ENCODE measurements around the gene CFAP92.

Gene CFAP92, protein sequence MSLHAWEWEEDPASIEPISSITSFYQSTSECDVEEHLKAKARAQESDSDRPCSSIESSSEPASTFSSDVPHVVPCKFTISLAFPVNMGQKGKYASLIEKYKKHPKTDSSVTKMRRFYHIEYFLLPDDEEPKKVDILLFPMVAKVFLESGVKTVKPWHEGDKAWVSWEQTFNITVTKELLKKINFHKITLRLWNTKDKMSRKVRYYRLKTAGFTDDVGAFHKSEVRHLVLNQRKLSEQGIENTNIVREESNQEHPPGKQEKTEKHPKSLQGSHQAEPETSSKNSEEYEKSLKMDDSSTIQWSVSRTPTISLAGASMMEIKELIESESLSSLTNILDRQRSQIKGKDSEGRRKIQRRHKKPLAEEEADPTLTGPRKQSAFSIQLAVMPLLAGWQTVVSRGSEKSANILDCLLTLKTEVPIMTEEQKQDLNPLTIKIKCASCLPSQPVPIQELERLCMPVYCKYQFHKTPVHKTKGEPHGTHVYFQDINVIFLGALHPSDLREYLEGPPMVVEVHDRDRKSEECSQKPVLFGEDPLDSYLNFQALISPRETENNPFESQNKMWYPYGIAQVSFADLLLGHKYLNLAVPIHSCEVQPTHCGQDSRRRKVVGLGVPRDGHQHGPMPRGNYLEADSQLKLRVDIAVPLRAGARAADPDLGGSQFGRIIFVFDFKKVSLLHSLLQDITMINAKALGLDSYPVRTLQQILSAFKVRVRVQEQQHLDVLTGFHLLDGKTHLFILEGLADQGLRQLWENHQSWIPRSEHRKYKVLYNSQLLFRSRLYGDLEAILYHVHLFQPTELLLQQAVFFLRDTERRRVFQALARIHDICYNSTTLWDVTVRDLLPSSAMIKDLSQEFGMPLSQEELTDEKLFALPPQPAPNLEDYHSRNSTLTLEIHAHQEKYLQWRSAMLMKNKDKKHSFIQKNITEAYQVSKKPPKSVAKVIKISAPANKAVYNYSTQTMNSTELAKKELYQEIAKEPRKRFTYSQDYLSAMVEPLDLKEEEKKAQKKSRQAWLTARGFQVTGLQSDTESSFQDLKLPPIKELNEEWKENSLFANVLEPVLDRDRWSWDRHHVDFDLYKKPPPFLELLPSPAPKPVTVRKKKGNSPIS

DNA sequence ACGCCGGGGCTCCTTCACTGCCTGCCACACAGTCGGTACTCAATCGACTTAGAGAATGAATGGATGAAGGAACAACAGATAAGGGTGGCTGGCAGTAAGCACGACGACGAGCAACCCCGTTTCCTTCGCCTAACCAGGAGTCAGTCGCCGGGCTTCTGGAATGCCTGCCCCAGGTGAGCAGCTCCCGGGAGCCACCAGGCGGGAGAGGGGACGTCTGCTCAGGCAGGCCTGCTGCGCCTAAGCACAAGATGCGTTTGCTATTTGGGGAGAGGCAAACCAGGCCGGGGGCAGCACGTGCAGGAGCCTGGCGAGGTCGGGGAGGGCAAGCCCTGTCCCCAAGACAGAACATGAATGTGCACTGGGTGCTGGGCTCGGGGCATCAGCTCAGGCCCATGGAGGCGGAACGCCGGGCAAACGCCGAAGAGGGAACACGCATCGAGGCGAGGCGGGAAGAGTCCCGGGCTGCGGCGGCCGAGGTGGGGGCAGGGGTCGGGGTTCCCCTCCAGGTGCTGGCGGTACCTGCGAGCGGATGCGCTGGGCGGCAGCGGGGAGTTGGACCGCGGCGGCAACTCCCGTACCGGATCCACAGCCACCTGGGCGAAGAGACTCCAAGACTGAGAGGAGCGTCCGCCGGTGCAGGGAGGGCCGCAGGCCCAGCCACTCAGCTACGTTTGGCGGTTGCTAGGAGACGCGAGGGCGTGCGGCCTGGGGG lies at the start of gene CFAP92:
TSS of gene CFAP92 (minus strand) at position 616 of the 712 bp plus-strand sequence. CDS start 772 bp downstream, outside the sequence.
- DNase-seq (ENCODE audit: low read depth in 2 of 2, low spot score in 1 of 2): peak; percentile 84 to 87

DNA sequence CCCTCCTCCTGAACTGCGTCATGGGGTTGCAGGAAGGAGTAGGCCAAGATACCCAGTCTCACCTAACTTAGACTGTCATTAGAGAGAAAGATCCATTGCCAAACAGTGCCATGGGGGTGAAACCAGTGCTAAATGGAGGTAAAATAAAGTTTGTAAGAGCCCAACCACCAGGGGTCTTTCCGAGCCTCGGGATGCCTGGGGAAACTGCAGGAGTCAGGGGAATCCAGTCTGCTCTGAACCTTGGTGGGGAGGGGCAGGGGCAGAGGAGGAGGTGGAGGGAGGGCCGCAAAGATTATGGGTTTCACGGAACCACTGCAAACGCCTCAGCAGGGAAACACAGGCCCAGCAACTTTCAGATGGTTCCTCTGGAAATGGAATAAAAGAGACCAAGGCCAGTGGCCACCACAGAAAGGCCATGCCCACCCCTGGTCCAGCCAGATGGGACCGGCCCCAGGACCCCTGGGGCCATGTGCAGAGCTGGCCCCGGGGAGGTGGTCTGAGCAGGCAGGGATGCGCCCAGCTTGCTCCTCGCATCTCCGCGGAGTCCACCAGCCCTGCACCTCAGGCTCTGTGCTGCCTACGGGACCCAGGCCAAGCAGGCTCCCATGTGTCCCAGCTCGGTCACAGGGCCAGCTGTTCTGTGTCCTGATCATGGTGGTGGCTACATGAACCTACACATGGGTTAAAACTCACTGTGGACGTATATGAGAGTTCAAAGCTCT lies 46.9 kb upstream of the CFAP92 start:
- no peak for DNase-seq (ENCODE audit: low read depth in 2 of 2, low spot score in 1 of 2)

DNA sequence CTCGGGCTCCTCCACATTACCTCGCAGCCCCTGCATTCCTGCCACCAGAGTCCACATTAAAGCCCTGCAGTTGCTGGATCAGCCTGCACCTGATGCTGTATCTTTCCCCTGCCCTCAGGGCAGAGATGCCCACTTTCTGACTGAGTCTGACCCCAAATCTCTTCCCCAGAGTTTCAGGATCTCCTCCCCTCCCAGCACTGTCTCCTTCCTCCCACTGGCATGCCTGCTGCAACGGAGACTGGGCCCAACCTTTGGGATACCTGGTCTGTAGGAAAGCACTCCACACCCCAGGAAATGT lies 46.1 kb upstream of the CFAP92 start:
- DNase-seq (ENCODE audit: low read depth in 2 of 2, low spot score in 1 of 2): no peak

DNA sequence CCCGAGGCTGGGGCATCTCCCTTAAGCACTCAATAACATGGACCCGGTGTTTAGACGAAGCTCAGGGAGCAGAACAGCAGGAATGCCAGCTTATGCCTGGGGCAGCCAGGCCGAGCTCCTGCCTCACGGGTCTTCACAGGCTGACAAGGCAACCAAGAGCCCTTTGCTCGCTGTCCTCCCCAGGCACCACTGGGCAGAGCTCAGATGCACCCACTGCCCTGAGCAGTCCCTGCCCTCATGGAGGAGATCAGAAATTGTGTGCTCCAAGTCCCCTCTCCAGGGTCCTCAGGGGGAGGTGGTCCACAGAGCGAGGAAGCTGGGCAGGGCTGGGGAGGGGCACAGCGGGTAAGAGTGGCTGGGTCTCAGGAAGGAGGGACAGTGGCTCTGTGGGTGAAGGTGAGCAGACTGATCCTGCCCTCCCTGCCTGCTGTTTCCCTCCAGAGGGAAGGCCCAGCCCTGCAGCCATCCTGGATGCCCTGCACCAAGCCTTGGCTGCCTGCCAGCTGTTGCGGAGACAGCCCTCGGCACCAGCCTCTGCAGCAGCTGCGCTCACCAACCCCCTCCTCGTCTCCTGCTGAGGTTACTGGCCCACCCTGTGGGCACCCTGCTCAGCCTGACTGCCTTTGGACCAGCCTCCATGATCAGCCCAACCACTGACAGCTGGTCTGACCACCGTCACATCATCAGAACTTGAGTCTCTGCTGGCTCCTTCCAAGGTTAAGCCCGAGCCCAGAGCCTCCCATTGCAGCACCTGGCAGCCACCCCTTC lies 45.6 kb upstream of the CFAP92 start:
- DNase-seq (ENCODE audit: low read depth in 2 of 2, low spot score in 1 of 2): no peak

DNA sequence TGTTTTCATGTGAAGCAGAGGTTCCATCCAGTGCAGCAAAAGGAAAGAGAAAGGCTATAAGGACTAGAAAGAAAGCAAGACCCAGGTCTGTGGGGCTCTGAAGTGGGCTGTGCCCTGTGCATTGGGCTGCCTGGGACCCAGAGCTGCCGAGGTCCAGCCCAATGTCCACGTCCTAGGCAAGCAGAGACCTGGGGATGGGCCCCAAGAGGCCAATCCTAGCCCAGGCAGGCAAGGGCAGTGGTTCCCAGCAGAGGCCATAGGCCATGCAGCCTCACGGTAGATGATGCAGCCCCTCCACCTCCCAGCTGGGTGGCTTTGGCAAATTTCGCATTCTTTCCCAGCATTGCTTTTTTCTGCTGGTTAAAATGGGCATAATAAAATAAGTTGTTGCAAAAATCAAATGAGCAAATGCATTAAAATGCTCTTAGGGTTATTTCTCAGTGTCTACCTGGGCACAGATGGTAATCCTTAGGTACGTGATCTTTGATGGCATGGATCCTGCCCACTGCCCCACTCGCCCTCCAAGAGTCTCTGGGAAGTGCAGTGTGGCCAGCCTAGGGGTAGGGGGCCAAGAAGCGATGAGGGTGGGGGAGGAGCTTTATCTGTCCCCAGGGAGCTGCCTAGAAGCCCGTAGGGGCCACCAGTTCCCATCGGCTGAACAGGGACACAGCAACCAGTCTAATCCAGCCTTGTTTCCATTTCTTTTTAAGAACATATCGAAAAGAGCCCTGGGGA lies 44.4 kb upstream of the CFAP92 start:
- DNase-seq (ENCODE audit: low read depth in 2 of 2, low spot score in 1 of 2): no peak

DNA sequence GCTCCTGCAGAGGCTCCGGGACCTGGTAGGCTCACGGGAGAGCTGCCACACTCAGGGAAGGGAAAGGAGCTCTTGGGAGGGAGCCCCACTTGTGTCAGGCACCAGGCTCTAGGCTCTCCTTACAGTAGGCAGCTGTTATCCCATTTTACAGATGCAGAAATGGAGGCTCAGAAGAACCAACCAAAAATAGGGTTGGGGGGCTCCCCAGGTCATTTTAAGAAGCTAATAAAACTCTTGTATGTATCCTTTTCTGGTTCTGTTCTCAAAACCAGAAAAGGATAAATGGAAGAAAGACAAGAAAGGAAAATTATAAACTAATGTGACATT lies 43.2 kb upstream of the CFAP92 start:
- DNase-seq (ENCODE audit: low read depth in 2 of 2, low spot score in 1 of 2): no peak

DNA sequence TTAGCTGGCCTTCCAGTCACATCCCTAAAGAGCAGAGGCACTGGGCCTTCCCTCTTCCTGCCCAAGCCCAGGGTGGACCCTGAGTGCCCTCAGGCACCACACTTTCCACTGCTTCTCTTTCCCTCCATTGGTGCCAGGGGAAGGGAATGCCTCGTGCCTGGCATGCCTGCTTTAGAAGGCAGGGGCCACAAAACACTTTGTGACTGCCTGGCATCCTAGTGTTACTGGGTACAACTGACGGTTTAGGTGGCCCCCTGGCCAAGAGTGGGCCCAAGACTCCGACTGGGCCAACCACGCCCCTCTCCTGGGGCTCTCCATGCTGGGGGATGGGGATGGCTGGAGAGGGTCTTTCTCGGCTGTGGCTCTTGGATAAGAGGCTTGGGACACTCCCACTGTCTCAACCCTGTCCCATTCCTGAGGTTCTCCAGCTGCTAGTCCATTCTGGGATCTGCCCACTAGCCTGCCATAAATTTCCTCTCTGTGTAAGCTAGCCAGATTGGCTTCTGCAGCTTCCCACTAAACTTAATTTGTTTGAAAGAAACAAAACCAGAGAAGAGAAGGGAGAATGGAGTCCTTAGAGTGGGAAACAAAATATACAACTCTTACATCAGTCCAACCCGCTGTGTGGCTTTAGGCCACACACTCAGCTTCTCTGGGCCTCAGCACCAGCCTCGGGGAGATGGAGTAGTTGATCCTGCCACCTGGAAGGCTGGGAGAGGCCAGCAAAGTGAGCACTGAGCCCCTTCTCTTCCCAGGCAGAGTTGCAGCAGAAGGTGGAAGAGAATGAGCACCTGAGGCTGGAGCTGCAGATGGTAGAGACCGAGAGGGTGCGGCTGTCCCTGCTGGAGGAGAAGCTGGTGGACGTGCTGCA lies 42.6 kb upstream of the CFAP92 start:
- no peak for DNase-seq (ENCODE audit: low read depth in 2 of 2, low spot score in 1 of 2)

DNA sequence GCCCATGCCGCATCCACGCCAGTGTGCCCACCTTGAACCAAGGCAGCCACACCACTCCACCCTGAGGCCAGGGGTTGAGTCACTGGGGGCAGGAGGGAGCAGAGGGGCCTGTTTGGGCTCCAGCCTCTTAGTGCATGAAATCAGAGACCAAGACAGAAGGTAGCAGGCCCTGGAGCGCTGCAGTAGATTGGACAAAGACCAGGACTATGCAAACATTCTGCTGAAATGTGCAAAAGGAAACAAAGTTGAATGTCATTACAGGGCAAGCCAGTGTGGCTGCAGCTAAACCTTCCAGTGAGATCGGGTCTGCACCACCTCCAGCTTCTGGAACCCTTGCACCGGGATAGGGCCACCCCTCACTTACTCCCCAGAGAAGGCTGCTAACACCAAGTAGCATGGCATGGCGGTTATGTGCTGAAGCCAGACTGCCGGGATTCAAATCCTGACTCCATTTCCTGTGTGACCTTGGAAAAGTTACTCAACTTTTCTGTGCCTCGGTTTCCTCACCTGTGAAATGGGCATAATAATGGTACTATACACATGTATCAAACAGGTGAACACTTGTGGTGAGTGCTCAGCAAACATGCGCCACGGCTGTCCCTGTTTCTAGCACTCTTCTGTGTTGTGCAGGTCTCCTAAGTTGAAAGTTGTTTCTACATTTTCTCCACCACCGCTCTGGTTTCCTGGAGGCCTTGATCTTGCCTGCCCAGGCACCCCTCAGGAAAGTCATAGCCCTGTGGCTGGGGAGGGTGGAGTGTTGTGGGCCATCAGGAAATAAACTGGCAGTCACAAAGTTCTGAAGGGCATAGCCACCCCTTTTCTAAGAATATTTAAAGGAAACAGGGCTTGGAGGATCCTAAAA lies 41.7 kb upstream of the CFAP92 start:
- no peak for DNase-seq (ENCODE audit: low read depth in 2 of 2, low spot score in 1 of 2)

DNA sequence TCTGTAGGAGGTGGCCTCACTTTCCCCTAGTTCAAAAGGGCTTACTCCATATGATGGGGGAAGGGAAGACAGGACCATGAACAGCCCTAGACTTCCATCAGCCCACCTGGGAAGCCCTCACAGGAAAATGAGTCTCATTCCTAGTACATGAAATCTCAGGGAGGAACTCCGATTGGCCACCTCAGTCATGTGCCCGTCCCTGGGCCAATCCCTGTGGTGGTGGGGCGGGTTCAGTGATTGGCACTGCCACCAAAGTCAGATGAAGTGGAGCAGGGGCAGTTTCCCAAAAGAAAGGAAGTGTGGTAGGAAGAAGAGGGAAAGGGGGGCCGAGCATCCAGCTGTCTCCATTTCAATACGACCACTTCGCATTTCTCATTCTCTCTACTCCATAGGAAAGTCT lies 40.8 kb upstream of the CFAP92 start:
- DNase-seq (ENCODE audit: low read depth in 2 of 2, low spot score in 1 of 2): no peak

DNA sequence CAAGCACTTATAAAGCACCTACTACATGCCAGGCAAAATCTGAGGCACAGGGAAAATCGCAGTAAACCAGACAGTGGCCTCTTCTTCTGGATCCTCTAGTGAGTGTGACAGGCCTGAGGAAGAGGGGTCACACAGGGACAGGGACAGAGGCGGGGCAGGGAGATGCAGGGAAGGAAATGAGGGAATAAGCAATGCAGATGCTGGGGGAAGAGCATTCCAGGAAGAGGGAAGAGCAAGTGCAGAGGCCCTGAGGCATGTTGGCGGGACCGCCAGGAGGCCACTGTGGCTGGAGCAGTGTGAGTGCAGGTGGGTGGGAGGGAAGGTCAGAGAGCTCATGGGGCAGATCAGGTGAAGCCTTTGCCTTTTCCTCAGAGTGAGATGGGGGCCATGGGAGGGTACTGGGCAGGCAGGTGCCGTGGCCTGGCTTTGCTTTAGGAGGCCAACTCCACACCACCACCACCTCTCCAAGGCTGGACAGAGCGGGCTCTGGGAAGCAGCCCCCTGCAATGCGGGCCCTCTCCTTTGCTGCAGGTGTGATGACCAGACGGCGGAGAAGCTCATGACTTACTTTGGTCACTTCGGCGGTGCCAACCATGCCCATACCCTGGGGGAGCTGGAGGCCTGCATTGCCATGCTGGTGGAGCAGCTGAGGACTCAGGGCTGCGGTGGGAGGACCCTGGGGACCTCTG lies 39.9 kb upstream of the CFAP92 start:
- DNase-seq (ENCODE audit: low read depth in 2 of 2, low spot score in 1 of 2): no peak

DNA sequence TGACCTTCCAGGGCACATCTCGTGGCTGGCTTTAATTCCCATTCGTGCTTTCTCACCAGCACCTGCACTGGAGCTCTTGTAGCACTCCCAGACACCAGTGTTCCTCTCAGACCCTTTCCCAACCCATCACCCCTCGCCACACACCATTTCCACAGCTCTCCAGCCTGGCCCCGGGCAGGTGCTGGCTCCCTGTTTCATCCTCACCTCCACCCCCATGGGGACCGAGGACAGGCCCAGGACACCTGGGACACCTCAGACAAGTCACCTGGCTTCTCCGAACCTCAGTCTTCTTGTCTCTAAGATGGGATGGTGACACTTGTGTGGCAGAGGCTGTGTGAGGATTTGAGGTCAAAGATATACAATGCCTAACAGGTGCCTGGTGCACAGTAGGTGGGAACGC lies 39.3 kb upstream of the CFAP92 start:
- DNase-seq (ENCODE audit: low read depth in 2 of 2, low spot score in 1 of 2): no peak

DNA sequence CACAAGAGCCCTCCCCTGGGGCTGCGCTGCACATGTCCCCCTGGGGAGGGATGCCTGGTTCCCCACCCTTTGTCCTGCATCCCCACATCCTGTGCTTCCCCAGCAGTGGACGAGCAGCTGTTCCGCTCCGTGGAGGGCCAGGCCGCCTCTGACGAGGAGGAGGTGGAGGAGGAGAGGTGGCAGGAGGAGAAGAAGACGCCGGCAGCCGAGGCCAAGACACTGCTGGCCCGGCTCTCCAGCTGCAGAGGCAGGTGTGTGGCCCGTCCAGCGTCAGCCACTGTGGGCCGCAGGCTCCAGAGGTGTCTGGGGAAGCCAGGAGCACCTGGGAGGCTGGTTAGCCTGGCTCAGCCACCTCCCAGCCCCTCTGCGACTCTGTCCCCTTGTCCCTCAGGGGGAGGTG lies 38.8 kb upstream of the CFAP92 start:
- DNase-seq (ENCODE audit: low read depth in 2 of 2, low spot score in 1 of 2): no peak

DNA sequence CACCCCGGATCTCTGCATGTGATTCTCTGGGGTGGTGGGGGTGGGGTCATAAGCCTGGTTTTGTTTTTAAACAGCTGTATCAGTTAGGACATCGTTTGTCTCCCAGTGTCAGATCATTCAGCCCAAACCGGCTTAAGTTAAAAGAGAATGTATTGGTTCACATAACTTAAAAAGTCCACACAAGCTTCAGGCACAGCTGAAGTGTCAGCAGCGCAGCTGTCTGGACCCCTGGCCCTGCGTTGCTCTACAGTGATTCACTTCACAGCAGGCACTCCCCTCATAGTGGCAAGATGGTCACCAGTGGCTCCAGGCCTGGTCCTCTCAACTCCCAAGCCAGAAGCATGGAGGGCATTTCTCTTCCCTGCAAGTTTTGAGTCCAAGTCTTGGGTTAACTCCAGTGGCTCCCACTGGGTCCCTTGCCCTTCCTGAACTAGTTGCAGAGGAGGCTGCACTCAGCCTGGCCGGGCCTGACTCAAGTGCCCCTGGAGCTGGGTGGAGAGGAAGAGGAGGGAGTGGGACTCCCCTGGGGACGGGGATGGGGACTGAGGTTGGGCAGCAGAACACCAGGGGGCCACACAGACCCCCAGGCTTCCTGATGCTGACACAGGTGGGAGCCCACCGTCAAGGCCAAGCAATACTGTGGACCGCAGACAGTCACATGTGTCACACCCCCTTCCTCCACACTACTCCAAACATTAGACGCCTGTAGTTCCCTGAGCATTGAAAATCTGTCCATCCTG lies 37.8 kb upstream of the CFAP92 start:
- DNase-seq (ENCODE audit: low read depth in 2 of 2, low spot score in 1 of 2): no peak

DNA sequence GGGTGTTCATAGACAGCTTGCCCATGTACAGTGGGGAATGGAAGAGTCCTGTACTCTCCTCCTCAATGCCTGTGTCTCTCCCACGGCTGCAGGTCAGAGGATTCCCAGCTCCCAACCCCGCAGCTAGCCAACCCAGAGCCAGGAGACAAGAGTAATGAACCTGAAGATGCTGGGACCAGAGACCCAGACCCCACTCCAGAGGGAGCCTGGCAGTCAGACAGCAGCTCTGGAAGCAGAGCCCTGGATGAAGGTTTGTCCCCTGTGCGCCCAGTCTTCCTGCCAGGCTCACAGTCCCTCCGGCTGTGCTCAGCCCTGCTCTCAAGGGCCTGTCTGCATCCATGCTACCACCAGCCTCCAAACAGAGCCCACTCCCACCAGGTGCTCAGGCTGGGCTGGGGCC lies 36.7 kb upstream of the CFAP92 start:
- DNase-seq (ENCODE audit: low read depth in 2 of 2, low spot score in 1 of 2): no peak

DNA sequence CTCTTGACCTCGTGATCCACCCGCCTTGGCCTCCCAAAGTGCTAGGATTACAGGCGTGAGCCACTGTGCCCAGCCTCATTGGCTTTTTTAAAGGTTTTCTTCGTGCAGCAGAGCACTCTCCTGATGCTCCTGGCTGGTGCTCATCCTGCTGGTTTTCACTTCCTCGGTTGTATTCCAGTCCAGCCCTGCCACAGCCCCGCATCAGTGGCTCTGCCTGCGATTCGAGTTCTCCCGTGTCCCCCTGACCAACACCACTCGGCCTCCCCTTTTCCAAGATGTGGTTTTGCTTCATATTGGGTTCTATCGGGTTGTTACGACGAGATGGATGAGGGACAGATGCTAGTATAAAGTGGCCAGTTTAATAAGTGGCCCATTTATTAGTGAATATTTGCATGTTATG lies 35.0 kb upstream of the CFAP92 start:
- DNase-seq (ENCODE audit: low read depth in 2 of 2, low spot score in 1 of 2): no peak

DNA sequence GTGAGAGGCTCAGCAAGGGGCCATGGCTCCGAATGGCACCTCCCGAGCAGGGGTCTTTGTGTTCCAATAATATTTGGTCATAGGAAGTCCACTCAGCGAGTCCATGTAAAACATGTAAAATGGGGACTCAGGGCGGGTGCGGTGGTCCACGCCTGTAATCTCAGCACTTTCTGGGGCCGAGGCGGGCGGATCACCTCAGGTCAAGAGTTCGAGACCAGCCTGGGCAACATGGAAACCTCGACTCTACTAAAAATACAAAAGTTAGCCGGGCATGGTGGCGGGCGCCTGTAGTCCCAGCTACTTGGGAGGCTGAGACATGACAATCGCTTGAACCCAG lies 33.6 kb upstream of the CFAP92 start:
- DNase-seq (ENCODE audit: low read depth in 2 of 2, low spot score in 1 of 2): no peak
